ENCODE measurements around the gene FAAP20. TPM values are rescaled to one million over a fixed set of nuclear protein-coding genes. Genes with fewer than 3 reads are reported as not detected.

The FAAP20 gene
- total and polyA plus RNA-seq, 9 of the 15 experiments (the other 6 are each of a cell fraction or from before 2014, with no cell fraction given): 0.58 to 143 (median 9.9) TPM

GRCh38 chr1:2180297-2181245 is 14.0 kb downstream of the FAAP20 start (continued):
- 0 out of 2 replicates have a peak, but pooled peaks have one; percentile 63 for TF ChIP-seq ZNF609 (CRISPR knock-in tag; IDR thresholded peaks at IDR 0.05; ENCODE audit: borderline replicate concordance)
- TF ChIP-seq ZMIZ1 (IDR thresholded peaks at IDR 0.05; ENCODE audit: low read depth in 2 of 2, low read length in 2 of 2): no peak
- no peak for TF ChIP-seq MBD1 (CRISPR knock-in tag; IDR thresholded peaks at IDR 0.05)
- TF ChIP-seq POLR3A (IDR thresholded peaks at IDR 0.05; ENCODE audit: borderline replicate concordance, extremely low read depth, insufficient read depth, insufficient read length): no peak
- TF ChIP-seq CBFB (CRISPR knock-in tag; IDR thresholded peaks at IDR 0.05): peak; percentile 52; the same call in 1 of the 2 replicates
- peak; percentile 89 for TF ChIP-seq FOS (IDR thresholded peaks at IDR 0.05; ENCODE audit: extremely low read depth, insufficient read length)
- peak; percentile 86 for TF ChIP-seq NFE2 (IDR thresholded peaks at IDR 0.05; ENCODE audit: low read depth)
- peak in 1 of 2 experiments; percentile 63 for TF ChIP-seq AFF1 (IDR thresholded peaks at IDR 0.05; ENCODE audit: low read depth in 1 of 2, partially characterized antibody in 2 of 2)
- TF ChIP-seq GATAD2A (IDR thresholded peaks at IDR 0.05): no peak
